AG09309 (cell line): ENCODE results near the gene ZNF106.

Source experiments
- DNase-seq: peaks from one replicate; pipeline ENCODE4 v3.0.0-alpha.2; 2010; ENCODE audit warnings: low read depth
- H3K4me3 ChIP-seq: 2 replicates; pipeline ENCODE4 v1.5.1; 2011; ENCODE audit warnings: mild to moderate bottlenecking, low read depth, low read length, moderate library complexity; ENCODE audit not compliant: control insufficient read depth
- CTCF ChIP-seq: IDR thresholded peaks from 2 replicates; pipeline ENCODE4 v1.5.1; 2011; ENCODE audit warnings: mild to moderate bottlenecking, low read depth, low read length, inconsistent platforms; ENCODE audit not compliant: insufficient read depth, control insufficient read depth; ENCODE audit errors: missing control alignments

The ZNF106 gene

GRCh38 chr15:42392309-42393024 is 98.5 kb downstream of the ZNF106 start:
- TF ChIP-seq CTCF = no peak
- no peak overlapping the region for H3K4me3 ChIP-seq
- no peak for DNase-seq

- DNase-seq = no peak
- no peak for TF ChIP-seq CTCF
These were observed 103.3 kb downstream of the ZNF106 start for GRCh38 chr15:42387603-42388002.

GRCh38 chr15:42385980-42386700 is 104.8 kb downstream of the ZNF106 start:
- no peak for DNase-seq
- TF ChIP-seq CTCF = no peak
- no peak overlapping the region for H3K4me3 ChIP-seq

More at GRCh38 chr15:42387603-42388002, 103.3 kb downstream of the ZNF106 start:
- no peak overlapping the region for H3K4me3 ChIP-seq

- DNase-seq = no peak
These were observed 105.5 kb downstream of the ZNF106 start for GRCh38 chr15:42385206-42385979.

GRCh38 chr15:42384597-42384996 is 106.3 kb downstream of the ZNF106 start:
- H3K4me3 ChIP-seq = no peak overlapping the region
- TF ChIP-seq CTCF = no peak
- no peak for DNase-seq

More at GRCh38 chr15:42385206-42385979, 105.5 kb downstream of the ZNF106 start:
- TF ChIP-seq CTCF = peak; percentile 83
- no peak overlapping the region for H3K4me3 ChIP-seq

- no peak for DNase-seq
- TF ChIP-seq CTCF = no peak
- H3K4me3 ChIP-seq = no peak overlapping the region
These were observed 112.9 kb downstream of the ZNF106 start for GRCh38 chr15:42378011-42378410.
